ENCODE data around the gene CHST3.

CHST3 gene

DNA sequence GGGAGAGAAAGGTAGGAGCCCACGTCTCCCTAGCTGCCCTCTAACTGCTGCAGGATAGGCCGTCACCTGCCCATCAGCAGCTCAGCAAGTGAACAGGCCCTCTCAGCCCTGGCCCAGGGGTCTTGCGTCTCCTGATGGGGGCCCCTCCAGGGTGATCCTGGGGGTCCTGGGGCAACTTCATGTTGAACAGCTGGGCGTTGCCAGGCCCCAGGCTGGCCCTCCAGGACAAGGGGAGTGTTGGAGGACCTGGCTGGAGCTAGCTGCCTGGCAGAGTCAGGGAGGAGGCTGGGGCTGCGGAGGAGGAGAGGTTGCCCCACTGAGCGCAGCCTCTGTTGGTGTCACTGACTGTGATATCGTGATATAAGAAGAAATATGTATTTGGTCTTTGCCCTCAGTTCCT is 89.5 kb downstream of the CHST3 start:
- TF ChIP-seq MAX (IDR thresholded peaks at IDR 0.05; ENCODE audit: low read depth, low read length) = no peak
- no peak for TF ChIP-seq MYC (IDR thresholded peaks at IDR 0.05; ENCODE audit: low read depth, low read length)
- no peak for TF ChIP-seq POLR2A (IDR thresholded peaks at IDR 0.05; ENCODE audit: extremely low read depth, insufficient read length)
- TF ChIP-seq, protein P1, sequence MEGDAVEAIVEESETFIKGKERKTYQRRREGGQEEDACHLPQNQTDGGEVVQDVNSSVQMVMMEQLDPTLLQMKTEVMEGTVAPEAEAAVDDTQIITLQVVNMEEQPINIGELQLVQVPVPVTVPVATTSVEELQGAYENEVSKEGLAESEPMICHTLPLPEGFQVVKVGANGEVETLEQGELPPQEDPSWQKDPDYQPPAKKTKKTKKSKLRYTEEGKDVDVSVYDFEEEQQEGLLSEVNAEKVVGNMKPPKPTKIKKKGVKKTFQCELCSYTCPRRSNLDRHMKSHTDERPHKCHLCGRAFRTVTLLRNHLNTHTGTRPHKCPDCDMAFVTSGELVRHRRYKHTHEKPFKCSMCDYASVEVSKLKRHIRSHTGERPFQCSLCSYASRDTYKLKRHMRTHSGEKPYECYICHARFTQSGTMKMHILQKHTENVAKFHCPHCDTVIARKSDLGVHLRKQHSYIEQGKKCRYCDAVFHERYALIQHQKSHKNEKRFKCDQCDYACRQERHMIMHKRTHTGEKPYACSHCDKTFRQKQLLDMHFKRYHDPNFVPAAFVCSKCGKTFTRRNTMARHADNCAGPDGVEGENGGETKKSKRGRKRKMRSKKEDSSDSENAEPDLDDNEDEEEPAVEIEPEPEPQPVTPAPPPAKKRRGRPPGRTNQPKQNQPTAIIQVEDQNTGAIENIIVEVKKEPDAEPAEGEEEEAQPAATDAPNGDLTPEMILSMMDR (IDR thresholded peaks at IDR 0.05; ENCODE audit: low read depth, low read length) = no peak
- no peak overlapping the region for H3K4me3 ChIP-seq (ENCODE audit: low read depth, low read length)
- no peak for DNase-seq (ENCODE audit: low read depth)

DNA sequence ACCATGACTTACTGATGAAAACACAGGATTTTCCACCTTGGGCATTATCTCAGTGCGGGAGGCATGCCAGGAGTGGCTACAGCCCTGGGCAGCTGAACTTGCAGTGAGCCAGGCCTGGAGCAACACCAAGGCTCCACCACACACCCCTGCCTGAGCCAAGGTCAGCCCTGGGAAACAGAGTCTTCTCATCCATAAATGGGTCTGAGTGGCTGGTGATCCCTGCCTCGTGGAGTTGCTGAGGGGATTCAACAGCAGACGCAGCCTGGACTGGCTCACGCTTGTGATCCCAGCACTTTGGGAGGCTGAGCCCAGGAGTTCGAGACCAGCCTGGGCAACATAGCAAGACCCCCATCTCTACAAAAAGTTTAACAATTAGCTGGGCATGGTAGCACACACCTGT is 91.9 kb downstream of the CHST3 start:
- TF ChIP-seq, protein P1 (IDR thresholded peaks at IDR 0.05; ENCODE audit: low read depth, low read length) = no peak
- TF ChIP-seq POLR2A (IDR thresholded peaks at IDR 0.05; ENCODE audit: extremely low read depth, insufficient read length) = no peak
- TF ChIP-seq MAX (IDR thresholded peaks at IDR 0.05; ENCODE audit: low read depth, low read length) = no peak
- TF ChIP-seq MYC (IDR thresholded peaks at IDR 0.05; ENCODE audit: low read depth, low read length) = no peak
- DNase-seq (ENCODE audit: low read depth) = no peak
- no peak overlapping the region for H3K4me3 ChIP-seq (ENCODE audit: low read depth, low read length)

DNA sequence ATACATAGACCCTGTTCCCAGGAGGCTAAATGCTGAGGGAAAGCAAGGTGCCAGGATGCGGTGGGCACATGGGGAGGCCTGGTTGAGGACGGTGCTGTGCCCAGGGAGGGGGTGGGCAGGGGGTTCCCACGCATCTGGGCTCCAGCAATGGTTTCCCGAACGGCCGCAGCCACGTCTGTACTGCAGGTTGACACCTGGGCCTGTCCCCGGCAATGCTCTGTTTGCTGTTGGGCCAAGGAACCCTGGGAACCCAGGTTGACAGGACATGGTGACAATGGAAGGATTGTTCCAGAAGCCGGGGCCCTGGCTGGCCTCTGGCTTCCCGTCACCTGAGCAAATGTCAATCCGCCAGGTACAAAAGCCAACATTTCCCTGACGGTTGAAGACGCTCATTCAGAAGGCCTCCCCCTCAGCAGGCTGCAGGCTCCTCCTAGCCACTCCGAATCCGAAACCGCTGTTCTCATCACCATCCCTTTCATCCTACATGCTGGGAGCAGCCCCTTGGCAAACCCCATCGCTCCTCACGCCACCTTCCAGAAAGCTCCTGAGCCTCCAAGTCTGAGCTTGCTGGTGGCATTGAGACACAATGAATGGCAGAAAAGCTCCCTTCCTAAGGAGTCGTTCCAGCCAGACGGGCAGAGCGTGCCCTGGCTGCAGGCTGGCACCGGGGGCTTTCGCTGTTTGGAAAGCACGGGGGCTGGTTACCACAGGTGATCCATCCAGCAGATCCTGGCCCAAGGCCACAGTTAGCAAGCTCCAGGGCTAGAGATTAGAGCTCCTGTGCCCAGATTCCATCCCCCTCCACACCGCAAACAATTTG is 92.9 kb downstream of the CHST3 start:
- no peak overlapping the region for H3K4me3 ChIP-seq (ENCODE audit: low read depth, low read length)
- TF ChIP-seq POLR2A (IDR thresholded peaks at IDR 0.05; ENCODE audit: extremely low read depth, insufficient read length) (no peak), MYC (IDR thresholded peaks at IDR 0.05; ENCODE audit: low read depth, low read length) (no peak), MAX (IDR thresholded peaks at IDR 0.05; ENCODE audit: low read depth, low read length) (no peak)
- TF ChIP-seq, protein P1 (IDR thresholded peaks at IDR 0.05; ENCODE audit: low read depth, low read length) = no peak
- DNase-seq (ENCODE audit: low read depth) = no peak

DNA sequence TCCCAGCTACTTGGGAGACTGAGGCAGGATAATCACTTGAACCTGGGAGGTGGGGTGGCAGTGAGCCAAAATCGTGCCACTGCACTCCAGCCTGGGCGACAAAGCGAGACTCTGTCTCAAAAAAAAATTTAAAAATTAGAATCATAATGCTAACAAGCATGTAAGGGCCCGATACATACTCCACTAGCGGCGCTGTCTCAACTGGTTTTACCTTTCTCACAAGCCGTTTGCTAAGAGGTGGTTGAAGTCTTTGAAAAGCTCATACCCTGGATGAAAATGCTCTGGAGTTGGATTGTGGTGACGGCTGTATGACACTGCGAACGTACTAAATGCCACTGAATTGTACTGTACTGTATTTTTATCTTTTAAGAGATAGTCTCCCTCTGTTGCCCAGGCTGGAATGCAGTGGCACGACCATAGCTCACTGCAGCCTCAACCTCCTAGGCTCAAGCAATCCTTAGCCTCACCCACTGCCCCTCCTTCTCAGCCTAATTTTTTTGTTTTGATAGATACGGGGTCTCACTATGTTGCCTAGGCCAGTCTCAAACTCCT is 94.2 kb downstream of the CHST3 start:
- TF ChIP-seq, protein P1 (IDR thresholded peaks at IDR 0.05; ENCODE audit: low read depth, low read length) = no peak
- no peak for TF ChIP-seq MYC (IDR thresholded peaks at IDR 0.05; ENCODE audit: low read depth, low read length)
- no peak for TF ChIP-seq POLR2A (IDR thresholded peaks at IDR 0.05; ENCODE audit: extremely low read depth, insufficient read length)
- no peak for TF ChIP-seq MAX (IDR thresholded peaks at IDR 0.05; ENCODE audit: low read depth, low read length)
- no peak for DNase-seq (ENCODE audit: low read depth)
- H3K4me3 ChIP-seq (ENCODE audit: low read depth, low read length) = no peak overlapping the region

- no peak overlapping the region for H3K4me3 ChIP-seq (ENCODE audit: low read depth, low read length)
- TF ChIP-seq MAX (IDR thresholded peaks at IDR 0.05; ENCODE audit: low read depth, low read length) (no peak), MYC (IDR thresholded peaks at IDR 0.05; ENCODE audit: low read depth, low read length) (no peak)
- DNase-seq (ENCODE audit: low read depth) = no peak
Observed at GRCh38 chr10:72058989-72059842, 95.0 kb downstream of the CHST3 start.

All from NB4 (cell line).